Stimulated activated CD4-positive, alpha-beta T cell treated with anti-CD3 and anti-CD28 coated beads, TNF-alpha, amount 100 ng/mL, for 4 hours (primary cell): ENCODE data around the gene PTGES2.

ENCODE experiments used
- DNase-seq, 3 experiments: peaks; one replicate each; pipeline ENCODE4 v3.0.0-alpha.2; 2020; ENCODE audit warnings: low read depth in 3 of 3

The PTGES2 gene

GRCh38 chr9:128127568-128127989 lies at the start of gene PTGES2:
TSS of gene PTGES2 (minus strand) at chr9:128127729. CDS start at chr9:128127717, 12 bp downstream.
- DNase-seq: peak; percentile 70 to 76 (median 71)

GRCh38 chr9:128175726-128176125 lies 48.2 kb upstream of the PTGES2 start:
- DNase-seq: no peak

GRCh38 chr9:128175102-128175563 lies 47.6 kb upstream of the PTGES2 start:
- no peak for DNase-seq

GRCh38 chr9:128174062-128174461 lies 46.5 kb upstream of the PTGES2 start:
- DNase-seq: no peak

GRCh38 chr9:128169925-128170324 lies 42.4 kb upstream of the PTGES2 start:
- DNase-seq: no peak

GRCh38 chr9:128169492-128169891 lies 42.0 kb upstream of the PTGES2 start:
- DNase-seq: no peak

- no peak for DNase-seq
Measured at GRCh38 chr9:128168731-128169308, 41.3 kb upstream of the PTGES2 start.

- DNase-seq: no peak
Measured at GRCh38 chr9:128167209-128167608, 39.7 kb upstream of the PTGES2 start.

- DNase-seq: no peak
Measured at GRCh38 chr9:128166169-128166568, 38.6 kb upstream of the PTGES2 start.

GRCh38 chr9:128164307-128164885 lies 36.9 kb upstream of the PTGES2 start:
- no peak for DNase-seq

GRCh38 chr9:128163523-128164306 lies 36.2 kb upstream of the PTGES2 start:
- no peak for DNase-seq

GRCh38 chr9:128163027-128163515 lies 35.5 kb upstream of the PTGES2 start:
- DNase-seq: no peak

- DNase-seq: no peak
Measured at GRCh38 chr9:128162215-128163026, 34.9 kb upstream of the PTGES2 start.

GRCh38 chr9:128161215-128161902 lies 33.8 kb upstream of the PTGES2 start:
- no peak for DNase-seq

GRCh38 chr9:128160603-128160987 lies 33.1 kb upstream of the PTGES2 start:
- peak; percentile 41 to 49 (median 45) for DNase-seq

GRCh38 chr9:128159784-128160602 lies 32.5 kb upstream of the PTGES2 start, which contains the start of gene BBLN:
TSS of gene BBLN (plus strand) at chr9:128160265. CDS start at chr9:128160408, 143 bp downstream.
- DNase-seq: peak; percentile 89 to 94 (median 89)

GRCh38 chr9:128159522-128159783 lies 31.9 kb upstream of the PTGES2 start:
- peak in 1 of 3 experiments; percentile 10 for DNase-seq

GRCh38 chr9:128155736-128156500 lies 28.4 kb upstream of the PTGES2 start:
- no peak for DNase-seq

GRCh38 chr9:128153947-128154695 lies 26.6 kb upstream of the PTGES2 start:
- DNase-seq: no peak
